GM12801 (cell line): ENCODE data around the gene ADGRL3.

Experiments used
- CTCF ChIP-seq: IDR thresholded peaks from one replicate; pipeline ENCODE4 v1.5.1; 2011; ENCODE audit warnings: control low read depth; ENCODE audit not compliant: insufficient read length; ENCODE audit errors: extremely low read depth

ADGRL3 gene

GRCh38 chr4:61300266-61300844 lies 100.2 kb downstream of the ADGRL3 start:
- no peak for TF ChIP-seq CTCF

- TF ChIP-seq CTCF: no peak
These were observed 101.1 kb downstream of the ADGRL3 start for GRCh38 chr4:61301271-61301670.

DNA sequence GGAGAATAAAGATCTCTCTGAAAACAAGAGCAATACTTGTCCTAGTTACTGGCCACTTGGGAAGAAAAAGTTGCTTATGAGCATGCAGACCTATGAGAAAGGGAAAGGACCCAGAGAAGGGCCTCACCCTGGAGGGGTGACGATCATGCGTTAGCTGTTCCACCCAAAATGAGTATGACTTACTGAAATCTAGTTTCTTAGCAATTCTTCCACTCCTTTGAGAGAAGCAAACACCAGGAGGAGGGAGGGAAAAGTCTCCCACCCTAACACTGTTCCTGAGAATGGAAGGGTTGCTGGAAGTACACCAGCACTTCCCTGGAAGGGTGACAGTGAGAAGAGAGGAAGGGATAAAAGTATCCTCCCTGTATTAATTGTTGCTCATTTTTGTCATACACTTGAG lies 107.9 kb downstream of the ADGRL3 start:
- no peak for TF ChIP-seq CTCF

- no peak for TF ChIP-seq CTCF
These were observed 109.5 kb downstream of the ADGRL3 start for GRCh38 chr4:61309616-61310015.

DNA sequence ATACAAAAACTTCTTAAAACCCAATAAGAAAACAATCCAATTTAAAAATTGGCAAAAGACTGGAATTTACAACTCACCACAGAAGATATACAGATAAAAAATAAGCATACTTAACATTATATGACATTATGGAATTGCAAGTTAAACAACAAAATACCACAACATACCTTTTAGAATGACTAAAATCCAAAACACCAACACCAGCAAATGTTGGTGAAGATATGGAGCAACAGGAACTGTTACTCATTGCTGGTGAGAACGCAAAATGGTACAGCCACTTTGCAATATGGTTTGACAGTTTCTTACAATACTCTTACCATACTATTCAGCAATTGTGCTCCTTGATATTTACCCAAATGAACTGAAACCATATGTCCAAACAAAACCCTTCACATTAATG lies 112.4 kb downstream of the ADGRL3 start:
- no peak for TF ChIP-seq CTCF

DNA sequence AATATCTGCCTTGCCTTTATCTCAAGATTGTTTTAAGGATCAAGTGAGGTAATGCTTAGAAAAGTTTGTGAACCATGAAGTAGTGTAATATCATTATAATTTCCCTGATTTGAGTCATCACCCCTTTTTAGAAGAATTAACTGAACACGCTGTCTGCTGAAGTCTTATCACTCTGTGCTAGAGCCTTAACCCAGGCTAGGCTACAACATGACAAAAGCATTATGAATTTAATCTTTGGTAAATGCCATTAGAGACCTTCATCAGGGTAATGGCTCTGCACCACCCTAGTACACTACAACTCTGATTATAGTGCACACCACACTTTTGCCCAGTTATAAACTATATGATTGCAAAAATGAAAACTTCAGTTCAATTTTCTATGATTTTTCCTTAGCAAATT lies 118.3 kb downstream of the ADGRL3 start:
- no peak for TF ChIP-seq CTCF

- TF ChIP-seq CTCF: no peak
These were observed 119.0 kb downstream of the ADGRL3 start for GRCh38 chr4:61319156-61319555.

DNA sequence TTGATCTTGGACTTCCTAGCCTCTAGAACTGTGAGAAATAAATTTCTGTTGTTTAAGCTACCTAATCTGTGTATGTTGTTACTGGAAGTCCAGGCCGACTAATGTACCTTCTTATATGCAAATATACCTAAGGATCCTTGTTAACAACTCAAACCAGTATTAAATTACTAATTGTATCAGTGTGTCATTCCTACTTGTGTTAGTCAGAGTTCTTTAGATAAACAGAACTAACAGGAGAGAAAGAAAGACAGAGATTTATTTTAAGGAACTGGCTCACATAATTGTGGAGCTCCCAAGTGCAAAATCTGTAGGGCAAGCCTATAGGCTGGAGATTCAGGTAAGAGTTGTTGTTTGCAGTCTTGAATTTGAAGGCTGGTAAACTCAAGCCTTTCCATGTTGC lies 120.0 kb downstream of the ADGRL3 start:
- no peak for TF ChIP-seq CTCF
